ENCODE results near the gene TMEM258. TPM values are rescaled to one million over a fixed set of nuclear protein-coding genes. Genes with fewer than 3 reads are reported as not detected.

The TMEM258 gene
- total and polyA plus RNA-seq, 9 of the 15 experiments (the other 6 are each of a cell fraction or from before 2014, with no cell fraction given), result 97.2 to 856 (median 231) TPM

GRCh38 chr11:61747192-61747966, 45.0 kb downstream of the TMEM258 start (continued):
- TF ChIP-seq DPF2 (IDR thresholded peaks at IDR 0.05) (no peak), BRF1 (IDR thresholded peaks at IDR 0.05; ENCODE audit: borderline replicate concordance, extremely low read depth, insufficient read length) (no peak), COPS2 (conservative IDR thresholded peaks at IDR 0.05) (no peak), SREBF1 (IDR thresholded peaks at IDR 0.05; ENCODE audit: borderline replicate concordance, low read depth, low read length) (no peak), ZNF77 (CRISPR knock-in tag; IDR thresholded peaks at IDR 0.05) (no peak), MNT (conservative IDR thresholded peaks at IDR 0.05) (no peak), NCOA1 (IDR thresholded peaks at IDR 0.05; ENCODE audit: low read depth) (no peak), MCM3 (IDR thresholded peaks at IDR 0.05) (no peak), CEBPZ (IDR thresholded peaks at IDR 0.05; ENCODE audit: borderline replicate concordance, low read depth, low read length) (no peak), ZNF354B (CRISPR knock-in tag; IDR thresholded peaks at IDR 0.05) (no peak), RREB1 (CRISPR knock-in tag; IDR thresholded peaks at IDR 0.05) (no peak), HNRNPLL (IDR thresholded peaks at IDR 0.05; ENCODE audit: low read depth, low read length, poor library complexity, severe bottlenecking) (no peak), ZC3H4 (CRISPR knock-in tag; IDR thresholded peaks at IDR 0.05; ENCODE audit: borderline replicate concordance) (no peak; the same call in 1 of the 2 replicates)
- TF ChIP-seq, protein P1, sequence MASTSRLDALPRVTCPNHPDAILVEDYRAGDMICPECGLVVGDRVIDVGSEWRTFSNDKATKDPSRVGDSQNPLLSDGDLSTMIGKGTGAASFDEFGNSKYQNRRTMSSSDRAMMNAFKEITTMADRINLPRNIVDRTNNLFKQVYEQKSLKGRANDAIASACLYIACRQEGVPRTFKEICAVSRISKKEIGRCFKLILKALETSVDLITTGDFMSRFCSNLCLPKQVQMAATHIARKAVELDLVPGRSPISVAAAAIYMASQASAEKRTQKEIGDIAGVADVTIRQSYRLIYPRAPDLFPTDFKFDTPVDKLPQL (IDR thresholded peaks at IDR 0.05; ENCODE audit: extremely low read depth, insufficient read length), result no peak
- TF ChIP-seq, protein P2, sequence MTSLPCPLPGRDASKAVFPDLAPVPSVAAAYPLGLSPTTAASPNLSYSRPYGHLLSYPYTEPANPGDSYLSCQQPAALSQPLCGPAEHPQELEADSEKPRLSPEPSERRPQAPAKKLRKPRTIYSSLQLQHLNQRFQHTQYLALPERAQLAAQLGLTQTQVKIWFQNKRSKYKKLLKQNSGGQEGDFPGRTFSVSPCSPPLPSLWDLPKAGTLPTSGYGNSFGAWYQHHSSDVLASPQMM (CRISPR knock-in tag; IDR thresholded peaks at IDR 0.05), result no peak

All from K562 (cell line).